GOT3 (cell line): ENCODE measurements around the gene ECE2.
A peak's percentile ranks its signal among the peaks of the same experiment; 100 is the strongest.

Source experiments
- DNase-seq: peaks from one replicate; lab custom pipeline; 2025; ENCODE audit warnings: mixed read lengths; lab: John Stamatoyannopoulos, UW

ECE2 gene

DNA sequence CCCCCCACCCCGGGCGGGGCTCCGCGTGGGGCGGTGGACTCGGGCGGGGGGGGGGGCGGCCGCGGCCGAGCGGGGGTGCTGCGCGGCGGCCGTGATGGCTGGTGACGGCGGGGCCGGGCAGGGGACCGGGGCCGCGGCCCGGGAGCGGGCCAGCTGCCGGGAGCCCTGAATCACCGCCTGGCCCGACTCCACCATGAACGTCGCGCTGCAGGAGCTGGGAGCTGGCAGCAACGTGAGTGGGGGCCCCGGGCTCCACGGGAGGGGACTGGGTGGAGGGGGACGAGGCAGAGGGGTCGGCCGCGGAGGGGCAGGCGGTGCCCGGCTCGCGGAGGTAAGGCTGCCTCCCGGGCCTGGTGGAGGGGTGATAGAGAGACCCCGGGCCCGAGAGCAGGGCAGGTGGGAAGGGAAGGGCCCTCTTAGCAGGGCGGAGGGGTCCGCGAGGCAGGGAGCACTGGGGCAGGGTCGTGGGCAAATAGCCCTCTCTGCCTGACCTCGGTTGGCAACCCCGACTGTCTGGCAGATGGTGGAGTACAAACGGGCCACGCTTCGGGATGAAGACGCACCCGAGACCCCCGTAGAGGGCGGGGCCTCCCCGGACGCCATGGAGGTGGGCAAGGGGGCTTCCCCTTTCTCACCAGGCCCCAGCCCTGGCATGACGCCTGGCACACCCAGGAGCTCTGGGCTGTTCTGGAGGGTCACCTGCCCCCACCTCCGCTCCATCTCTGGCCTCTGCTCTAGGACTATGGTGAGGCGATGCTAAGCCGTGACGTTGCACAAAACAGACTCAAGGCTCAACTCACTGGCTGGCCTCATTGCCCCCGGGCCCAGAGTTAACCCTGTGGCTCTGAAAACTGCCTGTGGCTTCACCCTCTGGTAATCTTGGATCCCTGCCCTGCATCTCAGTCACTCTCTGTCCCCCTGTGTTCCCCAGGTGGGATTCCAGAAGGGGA is at the start of gene ECE2:
TSS of gene ECE2 (plus strand) at position 62 of the 950 bp plus-strand sequence. CDS start at position 194, 132 bp downstream.
- no peak for DNase-seq

DNA sequence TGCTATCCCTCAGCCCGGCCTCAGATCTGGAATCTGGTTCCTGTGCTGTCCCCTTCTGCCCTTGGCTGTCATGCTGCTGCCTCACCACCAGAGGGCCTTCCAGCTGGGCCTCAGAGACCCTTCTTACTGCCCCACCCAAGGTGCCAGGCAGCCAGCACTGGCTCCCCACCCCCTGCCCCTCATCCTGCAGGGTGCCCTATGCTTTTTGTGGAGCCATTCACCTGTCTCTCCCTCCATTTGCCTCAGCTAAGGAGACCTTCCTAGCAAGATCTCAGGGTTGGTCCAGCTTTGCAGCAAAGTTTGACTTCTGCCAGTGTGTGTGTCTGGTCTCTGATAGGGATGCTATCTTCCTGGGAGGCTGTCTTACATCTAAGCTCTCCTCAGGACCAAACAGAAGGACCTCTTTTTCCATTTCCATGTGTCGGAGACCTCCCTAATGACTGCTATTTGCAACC is 48.3 kb upstream of the ECE2 start:
- DNase-seq, result no peak

DNA sequence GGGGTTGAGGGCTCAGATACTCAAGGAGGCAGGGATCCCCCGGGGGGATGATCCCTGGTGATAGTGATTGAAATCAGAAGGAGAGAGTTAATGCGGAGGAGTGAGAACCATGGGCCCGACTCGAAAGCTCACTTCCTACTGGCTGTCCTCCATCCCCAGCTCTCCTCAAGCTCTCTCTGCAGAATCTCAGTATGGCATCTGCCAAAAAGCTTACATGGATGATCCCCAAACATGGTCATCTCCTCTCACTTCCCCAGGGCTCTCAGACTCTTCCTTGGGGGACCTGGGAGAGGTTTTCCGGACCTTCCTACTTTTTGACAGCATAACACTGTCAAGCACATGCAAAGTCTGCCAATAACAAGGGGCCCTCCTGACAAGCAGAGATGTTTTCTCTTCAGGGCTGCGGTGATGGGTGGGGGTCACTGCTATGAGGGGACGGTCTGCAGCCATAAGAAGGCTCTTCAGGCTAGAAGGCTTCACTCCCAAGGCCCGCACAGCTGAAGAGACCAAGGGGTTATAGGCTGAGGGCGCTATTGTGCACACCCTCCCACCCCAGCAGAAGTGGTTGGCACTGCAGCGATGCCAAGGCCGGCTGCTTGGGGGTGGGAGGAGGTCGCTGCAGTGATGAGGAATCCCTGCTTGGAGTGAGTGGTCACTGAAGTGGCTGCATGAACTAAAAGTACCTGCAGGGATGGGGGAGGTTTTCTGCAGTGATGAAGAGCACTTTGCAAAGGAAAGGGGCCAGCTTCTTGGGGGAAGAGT is 47.3 kb upstream of the ECE2 start:
- no peak for DNase-seq

DNA sequence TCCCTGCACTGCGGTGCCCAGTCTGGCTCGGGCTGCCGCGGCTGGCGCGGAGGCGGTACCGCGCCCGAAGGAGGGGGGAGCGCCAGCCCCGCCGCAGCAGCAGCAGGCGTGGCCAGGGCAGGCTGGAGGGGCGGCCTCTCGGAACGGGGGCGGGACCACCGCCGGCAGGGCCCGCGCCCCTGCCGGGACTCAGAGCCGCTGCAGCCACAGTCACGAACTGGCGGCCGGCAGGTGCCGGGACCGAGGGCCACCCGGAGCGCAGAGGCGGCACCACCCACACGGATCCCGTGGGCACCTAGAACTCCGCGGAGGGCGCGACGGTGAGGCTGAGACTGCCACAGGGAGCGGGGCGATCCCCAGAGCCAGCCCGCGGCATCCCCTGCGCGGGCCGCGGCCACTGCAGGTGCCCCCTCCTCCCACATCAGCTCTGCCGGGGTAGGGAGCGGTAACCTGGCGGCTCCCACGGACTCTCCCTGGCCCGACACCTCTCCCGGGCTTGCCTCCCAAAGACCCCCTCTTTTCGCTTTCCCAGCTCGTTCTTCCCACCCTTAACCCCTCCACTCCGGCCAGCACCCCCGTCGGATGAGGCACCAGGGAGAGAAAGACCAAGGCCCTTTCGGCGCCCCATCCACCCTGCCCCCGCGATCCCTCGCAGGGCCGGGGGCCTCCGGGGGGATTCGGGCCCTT is 46.3 kb upstream of the ECE2 start, which contains the start of gene VWA5B2:
TSS of gene VWA5B2 (plus strand) at position 192 of the 687 bp plus-strand sequence. CDS start 944 bp downstream, outside the sequence.
- DNase-seq, result no peak

DNA sequence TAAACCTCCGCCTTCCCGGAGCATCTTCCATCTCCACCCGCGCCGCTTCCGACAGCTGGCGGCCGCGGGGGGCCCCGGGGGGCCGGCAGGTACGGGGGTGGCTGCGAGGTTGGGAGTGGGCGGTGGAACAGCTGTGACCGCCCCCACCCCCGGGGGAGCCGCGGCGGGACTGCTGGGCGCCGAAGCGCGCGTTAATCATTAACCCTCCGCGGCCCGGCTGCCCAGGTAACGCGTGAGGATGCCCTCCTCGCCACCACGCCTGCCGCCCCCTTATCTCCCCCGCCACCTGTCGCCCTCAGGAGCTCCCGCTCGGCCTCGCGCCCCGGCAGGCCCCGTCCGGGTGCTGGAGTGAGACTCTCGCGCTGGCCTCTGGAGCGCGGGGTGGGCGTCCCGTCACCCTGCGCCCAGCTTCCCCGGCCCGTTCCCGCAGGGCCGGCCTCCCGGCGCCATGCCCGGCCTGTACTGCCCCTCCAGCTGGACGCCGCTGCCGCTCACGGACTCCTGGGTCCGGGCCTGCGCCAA is 45.7 kb upstream of the ECE2 start:
- no peak for DNase-seq

DNA sequence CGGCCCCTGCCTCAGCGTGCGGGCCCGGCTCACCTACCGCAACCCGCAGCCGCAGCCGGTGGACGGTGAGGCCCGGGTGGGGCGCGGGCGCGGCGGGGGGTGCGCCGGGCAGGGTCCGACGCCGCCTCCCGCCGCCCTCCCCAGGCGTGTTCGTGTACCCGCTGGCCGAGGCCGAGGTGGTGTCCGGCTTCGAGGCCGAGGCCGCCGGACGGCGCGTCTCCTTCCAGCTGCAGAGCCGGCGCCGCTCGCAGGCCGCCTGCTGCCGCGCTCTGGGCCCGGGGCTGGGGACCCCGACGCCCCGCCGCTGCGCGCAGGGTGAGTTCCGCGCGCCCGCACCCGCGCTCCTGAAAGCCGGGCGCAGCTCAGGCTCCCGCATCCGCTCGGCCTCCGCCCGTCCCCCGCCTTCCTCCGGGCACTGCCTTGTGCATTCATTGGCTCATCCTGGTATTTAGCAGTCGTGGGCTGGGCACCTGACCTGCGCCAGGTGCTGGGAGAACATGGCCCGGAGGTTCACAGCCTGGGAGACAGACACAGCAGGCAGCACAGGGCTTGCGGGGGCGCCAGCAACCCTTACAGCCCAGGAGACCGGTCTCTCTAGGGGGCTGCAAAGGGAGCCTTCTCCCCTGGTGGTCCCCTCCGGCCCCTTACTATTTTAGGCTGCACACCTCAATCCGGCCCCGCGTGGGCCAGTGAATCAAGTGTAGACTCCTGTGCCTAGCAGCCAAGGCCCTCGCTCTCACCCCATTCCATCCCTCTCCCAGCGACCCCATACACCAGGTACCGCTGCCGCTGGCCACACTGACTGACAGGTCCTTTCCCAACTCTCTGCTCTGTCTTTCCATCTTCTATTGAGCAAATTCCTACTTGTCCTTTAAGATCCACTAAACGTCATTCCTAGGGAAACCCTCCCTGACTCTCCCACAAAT is 45.0 kb upstream of the ECE2 start:
- DNase-seq, result no peak

DNA sequence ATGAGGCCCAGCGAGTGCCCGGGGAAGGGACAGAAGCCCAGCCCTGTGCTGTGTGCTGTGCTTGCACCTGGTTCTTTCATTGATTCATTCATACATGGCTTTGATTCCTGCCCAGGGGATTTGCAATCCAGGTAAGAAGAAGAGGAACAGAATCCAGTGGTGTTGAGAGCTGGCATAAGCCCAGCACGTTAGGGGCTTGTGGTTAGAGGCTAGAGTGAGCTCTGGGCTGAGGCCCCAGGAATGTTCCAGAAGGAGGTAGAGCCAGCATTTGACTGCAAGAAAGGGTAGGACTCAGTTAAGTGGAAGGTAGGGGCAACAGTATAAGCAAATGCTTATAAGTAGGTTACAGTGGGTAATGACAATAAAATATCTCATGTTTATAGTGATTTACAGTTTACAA is 44.2 kb upstream of the ECE2 start:
- no peak for DNase-seq

DNA sequence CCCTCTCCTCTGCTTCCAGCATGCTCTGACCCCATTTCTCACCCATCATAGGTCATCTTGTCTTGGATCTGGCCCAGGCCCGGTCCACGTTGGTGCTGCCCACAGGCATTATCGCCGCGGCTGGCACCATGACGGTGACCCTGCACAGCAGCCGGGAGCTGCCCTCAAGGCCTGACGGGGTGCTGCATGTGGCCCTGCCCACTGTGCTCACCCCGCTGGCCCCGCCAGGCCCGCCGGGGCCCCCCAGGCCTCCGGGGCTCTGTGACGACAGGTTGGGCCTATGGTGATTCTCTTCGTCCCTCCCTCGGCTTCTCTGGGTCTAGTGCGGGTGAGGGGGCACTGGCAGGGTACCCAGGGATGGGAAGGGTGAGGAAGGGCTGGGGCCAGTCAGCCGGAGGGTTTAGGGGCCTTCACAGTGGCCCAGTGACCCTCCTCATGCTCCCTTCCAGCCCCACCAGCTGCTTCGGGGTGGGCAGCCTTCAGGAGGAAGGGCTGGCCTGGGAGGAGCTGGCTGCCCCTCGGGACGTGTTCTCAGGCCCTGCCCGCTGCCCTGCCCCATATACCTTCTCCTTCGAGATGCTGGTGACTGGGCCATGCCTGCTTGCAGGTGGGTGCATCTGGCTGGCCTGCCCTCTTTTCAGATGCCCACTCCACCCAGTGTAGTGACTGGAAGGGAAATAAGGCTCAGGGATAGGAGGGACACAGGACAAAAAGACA is 42.5 kb upstream of the ECE2 start:
- no peak for DNase-seq

DNA sequence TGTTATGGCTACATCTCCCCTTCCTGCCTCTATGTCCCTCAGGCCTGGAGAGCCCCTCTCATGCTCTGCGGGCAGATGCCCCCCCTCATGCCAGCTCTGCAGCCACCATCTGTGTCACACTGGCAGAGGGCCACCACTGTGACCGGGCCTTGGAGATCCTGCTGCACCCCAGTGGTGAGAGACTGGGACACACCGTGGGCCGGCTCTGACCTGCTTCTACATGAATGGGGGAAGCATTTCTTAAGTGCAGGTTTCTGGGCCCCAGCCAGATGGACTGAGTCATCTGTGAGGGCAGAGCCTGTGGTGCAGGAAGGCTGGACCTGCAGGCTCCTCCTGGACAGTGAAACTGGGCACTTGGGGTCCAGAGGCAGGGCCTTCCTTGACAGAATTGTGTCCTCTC is 41.6 kb upstream of the ECE2 start:
- DNase-seq, result peak; percentile 40

DNA sequence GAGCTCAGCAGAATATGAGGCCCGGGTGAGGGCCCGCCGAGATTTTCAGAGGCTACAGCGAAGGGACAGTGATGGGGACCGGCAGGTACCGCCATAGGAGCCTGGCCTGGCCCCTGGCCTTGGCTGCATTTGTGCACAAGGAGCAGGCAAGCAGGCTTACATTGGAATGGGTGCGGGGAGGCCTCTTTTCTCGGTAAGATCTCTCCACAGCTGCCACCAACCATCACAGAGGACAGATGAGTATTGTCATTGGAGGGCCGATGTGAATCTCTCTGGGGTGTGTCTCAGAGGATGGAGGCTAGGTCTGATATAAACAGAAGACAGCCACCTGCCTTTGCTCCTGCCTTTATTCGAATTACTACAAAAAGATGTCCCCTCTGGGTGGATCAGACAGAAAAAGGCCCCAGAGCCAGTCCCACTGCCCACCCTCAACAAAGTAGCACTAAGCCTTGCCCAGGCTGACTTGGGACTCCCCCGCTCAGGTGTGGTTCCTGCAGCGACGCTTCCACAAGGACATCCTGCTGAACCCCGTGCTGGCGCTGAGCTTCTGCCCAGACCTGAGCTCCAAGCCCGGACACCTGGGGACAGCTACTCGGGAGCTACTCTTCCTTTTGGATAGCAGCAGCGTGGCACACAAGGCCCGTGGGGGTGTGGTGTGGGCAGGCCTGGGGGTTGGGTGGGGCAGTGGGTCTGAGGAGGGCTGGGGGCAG is 41.0 kb upstream of the ECE2 start:
- no peak for DNase-seq

DNA sequence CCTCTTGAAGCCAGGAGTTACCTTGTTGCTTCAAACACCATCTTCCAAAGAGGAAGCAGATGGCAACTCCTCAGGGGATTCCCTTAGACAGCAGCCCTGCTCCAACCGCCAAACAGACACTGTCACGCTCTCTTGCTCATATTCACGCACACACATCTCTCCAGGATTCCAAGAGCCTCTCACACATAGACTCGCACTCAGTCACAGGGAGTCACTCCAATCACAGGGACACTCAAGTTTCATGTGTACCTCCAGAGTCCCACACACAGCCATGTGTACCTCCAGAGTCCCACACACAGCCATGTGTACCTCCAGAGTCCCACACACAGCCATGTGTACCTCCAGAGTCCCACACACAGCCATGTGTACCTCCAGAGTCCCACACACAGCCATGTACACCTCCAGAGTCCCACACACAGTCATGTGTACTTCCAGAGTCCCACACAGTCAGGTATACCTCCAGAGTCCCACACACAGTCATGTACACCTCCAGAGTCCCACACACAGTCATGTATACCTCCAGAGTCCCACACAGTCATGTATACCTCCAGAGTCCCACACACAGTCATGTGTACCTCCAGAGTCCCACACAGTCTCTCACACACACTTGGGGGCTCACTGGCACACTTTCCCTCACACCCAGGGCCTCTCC is 40.3 kb upstream of the ECE2 start:
- no peak for DNase-seq

DNA sequence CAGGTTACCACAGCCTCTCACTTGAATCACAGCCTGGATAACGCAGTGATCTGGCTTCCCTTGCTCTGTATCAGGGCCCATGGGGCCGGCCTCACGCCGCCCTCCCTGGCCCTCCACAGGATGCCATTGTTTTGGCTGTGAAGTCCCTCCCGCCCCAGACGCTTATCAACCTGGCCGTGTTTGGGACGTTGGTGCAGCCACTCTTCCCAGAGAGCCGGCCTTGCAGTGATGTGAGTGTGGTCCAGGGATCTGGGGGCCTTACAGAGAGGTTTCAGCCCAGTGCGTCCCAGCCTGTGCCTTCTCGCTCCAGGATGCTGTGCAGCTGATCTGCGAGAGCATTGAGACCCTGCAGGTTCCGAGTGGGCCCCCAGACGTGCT is 39.8 kb upstream of the ECE2 start:
- DNase-seq, result no peak

DNA sequence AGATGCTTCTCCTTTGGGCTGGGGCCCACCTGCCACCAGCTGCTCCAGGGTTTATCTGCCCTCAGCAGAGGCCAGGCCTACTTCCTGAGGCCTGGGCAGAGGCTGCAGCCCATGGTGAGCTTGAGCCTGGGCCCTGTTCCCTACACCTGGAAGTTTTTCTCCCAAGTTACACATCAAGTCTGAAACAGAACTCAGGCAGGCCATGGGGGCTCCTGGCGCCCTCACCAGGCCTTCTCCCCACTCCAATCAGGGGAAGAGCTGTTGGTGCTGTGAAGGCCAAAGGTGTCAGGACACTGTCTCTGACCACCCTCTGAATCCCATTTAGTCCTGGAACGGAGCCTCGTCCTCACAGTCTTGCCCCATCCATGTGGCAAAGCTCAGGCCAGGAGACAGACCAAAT is 39.2 kb upstream of the ECE2 start:
- DNase-seq, result no peak

DNA sequence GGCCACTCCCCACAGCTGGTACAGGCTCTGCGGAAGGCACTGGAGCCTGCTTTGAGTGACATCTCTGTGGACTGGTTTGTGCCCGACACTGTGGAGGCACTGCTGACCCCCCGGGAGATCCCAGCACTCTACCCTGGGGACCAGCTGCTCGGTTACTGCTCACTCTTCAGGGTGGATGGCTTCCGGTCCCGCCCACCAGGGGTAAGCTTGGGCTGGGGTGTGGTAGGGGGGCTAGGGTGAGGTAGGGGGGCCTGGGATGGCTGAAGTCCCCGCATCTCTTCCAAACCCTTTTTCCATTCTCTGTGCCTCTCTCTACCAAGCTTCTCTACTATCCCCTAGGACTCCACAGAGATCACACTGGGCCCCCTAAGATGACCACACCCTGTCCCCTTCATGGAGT is 38.6 kb upstream of the ECE2 start:
- no peak for DNase-seq

DNA sequence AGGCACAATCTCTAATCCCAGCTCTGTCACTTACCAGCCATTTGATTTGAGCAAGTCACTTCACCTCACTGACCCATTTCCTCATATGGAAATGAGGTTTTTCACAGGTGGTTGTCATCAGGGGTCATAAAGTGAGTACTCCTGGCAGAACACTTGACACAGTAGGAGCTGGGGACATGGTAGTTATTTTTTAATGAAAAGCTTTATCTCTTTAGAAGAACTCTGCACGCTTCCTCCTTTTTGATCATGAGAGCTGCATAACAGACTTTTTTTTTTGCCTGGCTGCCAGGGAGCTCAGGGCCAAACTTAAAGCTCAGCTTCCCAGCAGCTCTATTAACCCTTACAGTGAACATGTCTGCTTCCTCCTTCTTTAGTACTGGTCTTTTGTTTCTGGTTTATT is 38.0 kb upstream of the ECE2 start:
- DNase-seq, result no peak

DNA sequence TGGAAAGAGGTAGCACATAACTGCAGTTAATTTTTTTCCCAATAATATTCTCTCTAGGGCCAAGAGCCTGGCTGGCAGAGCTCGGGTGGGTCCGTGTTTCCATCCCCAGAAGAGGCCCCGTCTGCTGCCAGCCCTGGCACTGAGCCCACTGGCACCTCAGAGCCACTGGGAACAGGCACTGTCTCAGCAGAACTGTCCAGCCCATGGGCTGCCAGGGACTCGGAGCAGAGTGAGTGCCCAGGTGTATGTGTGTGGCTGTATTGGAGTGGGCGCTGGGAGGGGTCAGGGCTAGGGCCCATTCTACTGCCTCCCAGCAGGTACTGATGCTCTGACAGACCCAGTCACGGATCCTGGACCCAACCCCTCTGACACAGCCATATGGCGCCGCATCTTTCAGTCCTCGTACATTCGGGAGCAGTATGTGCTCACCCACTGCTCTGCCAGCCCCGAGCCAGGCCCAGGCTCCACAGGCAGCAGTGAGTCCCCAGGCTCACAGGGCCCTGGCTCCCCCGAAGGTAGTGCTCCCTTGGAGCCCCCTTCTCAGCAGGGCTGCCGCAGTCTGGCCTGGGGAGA is 37.5 kb upstream of the ECE2 start:
- no peak for DNase-seq

DNA sequence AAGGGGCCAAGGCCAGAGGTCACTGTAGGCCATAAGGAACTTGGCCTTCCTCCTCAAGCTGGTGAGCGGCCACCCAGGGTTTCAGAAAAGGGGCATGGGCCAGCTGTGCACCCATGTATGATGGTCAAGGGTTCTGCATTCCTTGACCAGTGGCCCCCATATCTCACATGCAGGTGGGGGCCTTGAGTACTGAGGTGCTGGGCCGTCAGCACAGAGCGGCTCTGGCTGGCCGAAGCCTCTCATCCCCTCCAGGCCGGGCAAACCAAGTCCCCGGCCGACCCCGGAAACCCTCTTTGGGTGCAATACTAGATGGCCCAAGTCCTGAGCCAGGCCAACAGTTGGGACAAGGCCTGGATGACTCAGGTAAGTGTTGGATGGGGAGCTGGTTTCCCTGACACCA is 36.6 kb upstream of the ECE2 start:
- DNase-seq, result no peak

DNA sequence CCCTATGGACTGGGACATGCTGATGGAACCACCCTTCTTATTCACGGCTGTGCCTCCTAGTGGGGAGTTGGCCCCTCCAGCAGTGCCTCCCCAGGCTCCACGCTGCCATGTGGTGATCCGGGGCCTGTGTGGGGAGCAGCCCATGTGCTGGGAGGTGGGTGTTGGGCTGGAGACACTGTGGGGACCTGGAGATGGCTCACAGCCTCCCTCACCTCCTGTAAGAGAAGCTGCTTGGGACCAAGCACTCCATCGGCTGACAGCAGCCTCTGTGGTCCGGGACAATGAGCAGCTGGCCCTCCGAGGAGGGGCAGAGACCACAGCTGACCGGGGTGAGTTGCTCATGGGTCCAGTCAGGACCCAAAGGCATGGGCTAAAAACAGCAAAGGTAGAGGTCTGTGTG is 36.1 kb upstream of the ECE2 start:
- no peak for DNase-seq
